SKM-1 (cell line): ENCODE measurements around the gene FBRSL1.
"Not testable (repeated sequence)": the region's sequence is repeated elsewhere in the genome, so short reads cannot be mapped to it uniquely, and the experiment has no call there.

Source experiments
- DNase-seq: peaks from one replicate; lab custom pipeline; 2025; ENCODE audit not compliant: unreplicated experiment; lab: John Stamatoyannopoulos, UW

The FBRSL1 gene

DNA sequence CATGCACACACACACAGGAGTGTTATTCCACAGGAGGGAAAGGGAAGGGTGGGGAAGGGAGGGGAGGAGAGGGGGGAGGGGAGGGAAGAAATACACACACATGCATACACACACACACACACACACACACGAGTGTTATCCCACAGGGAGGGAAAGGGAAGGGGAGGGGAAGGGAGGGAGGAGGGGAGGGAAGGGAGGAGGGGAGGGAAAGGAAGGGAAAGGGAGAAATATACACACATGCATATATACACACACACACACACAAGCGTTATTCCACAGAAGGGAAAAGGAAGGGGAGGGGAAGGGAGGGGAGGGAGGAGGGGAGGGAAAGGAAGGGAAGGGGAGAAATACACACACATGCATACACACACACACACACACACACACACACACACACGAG, 19.6 kb upstream of the FBRSL1 start:
- DNase-seq, result no peak

- no peak for DNase-seq
These were observed 18.7 kb upstream of the FBRSL1 start for GRCh38 chr12:132471011-132471857.

DNA sequence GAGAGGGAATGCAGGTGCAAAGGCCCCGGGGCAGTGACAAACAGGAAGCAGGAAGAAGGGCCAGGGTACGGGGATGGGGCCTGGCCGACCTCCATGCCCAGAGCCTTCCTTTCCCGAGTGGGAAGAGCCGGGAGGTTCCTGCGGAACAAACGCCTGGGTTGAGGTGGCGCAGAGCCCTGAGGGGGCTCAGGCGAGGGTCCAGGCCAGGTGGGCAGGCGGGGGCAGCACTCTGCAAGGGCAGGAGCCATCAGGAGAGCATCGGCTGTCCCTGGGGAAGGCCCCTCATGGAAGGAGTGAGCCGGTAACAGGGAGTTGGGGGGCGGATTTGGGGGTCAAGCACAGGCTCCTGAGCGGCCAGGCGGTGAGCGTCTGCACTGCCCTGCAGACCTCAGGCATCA, 18.1 kb upstream of the FBRSL1 start:
- DNase-seq, result no peak

GRCh38 chr12:132472386-132472785, 17.6 kb upstream of the FBRSL1 start:
- no peak for DNase-seq

DNA sequence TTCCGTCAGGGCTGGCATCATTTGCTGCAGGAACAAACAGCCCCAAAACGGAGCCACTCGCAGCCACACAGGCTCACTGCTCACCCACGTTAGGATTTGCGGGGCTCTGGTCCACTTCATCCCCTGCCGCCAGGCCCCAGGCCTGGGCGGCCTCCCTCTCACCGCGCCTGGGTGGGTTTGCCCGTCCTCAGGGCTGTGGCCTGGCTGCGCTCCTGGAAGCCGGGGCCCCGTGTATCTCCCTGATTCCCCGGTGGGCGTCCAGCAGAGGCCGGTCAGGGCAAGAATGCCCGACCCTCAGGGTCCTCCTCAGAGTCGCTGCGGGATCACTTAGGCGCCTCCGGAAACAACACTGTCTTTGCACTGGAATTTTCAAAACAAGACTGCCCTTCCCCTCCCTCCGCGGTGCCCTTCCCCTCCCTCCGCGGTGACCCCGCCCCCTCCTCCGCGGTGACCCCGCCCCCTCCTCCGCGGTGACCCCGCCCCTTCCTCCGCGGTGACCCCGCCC, 15.7 kb upstream of the FBRSL1 start:
- DNase-seq, result no peak

- DNase-seq, result not testable (repeated sequence)
These were observed 15.1 kb upstream of the FBRSL1 start for GRCh38 chr12:132474799-132475303.

- no peak for DNase-seq
These were observed 14.5 kb upstream of the FBRSL1 start for GRCh38 chr12:132475304-132476037.

GRCh38 chr12:132476038-132476414, 13.9 kb upstream of the FBRSL1 start:
- DNase-seq, result no peak

DNA sequence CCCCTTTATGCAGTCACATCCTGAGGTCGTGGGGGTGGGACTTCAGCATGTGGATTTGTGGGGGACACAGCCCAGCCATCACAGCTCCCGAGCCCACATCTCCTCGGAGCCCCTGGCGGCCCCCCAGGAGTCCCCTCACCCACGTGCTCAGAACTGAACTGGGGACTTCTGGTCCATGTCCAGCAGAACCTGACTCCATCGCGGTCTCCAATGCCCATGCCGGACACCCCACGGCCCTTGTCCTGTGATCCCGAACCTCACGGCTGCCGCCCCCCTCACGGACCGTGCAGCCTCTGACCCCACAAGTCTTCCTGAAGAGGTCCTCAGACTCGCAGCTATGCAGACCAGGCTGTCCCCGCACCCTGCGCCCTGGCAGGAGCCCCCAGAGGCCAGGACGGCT, 13.5 kb upstream of the FBRSL1 start:
- DNase-seq, result no peak

DNA sequence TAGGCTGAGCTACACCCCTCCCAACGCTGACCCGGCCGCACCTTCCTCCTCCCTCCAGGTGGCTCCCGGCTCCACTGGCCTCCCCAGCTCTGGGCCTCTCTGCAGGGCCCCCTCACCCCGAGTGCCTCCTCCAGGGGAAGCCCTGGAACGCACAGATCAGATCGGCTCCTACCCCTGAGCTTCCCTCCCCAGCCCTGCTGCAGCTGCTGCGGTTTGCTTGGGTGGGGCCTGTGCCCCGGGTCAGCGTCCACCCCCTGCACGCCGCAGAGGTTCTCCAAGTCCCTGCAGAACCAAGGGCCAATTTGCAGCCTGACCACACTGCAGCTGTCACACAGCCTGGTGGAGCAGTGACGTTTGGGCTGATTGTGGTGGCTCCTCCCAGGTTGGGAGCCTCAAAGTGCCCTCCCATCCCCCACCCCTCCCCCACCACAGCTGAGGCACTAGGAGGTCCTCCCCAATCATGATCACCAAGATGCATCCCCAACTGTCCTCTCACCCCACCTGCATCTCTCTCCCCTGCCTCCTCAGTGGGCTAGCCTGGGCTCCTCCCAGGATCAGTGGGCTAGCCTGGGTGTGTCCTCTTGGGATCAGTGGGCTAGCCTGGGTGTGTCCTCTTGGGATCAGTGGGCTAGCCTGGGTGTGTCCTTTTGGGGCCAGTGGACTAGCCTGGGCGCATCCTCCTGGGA, 12.8 kb upstream of the FBRSL1 start:
- no peak for DNase-seq

- no peak for DNase-seq
These were observed 12.1 kb upstream of the FBRSL1 start for GRCh38 chr12:132477703-132478432.

DNA sequence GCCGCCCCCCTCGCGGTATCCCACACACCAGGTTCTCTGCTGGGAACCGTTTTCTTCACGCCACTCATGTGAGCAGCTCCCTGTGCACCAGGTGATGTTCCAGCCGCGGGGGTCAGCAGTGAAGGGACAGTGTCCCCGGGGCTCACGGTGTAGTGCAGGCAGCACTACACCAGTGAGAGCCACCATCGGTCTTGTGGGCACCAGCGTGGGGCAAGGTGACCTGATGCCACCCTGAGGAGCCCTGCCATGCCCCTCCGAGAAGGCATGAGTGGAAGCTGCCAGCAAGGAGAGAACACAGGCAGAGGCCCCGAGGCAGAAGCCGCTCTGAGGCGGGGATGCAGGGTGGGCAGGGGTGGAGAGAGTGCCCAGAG, 11.5 kb upstream of the FBRSL1 start:
- no peak for DNase-seq

- DNase-seq, result no peak
These were observed 11.1 kb upstream of the FBRSL1 start for GRCh38 chr12:132478845-132479244.

DNA sequence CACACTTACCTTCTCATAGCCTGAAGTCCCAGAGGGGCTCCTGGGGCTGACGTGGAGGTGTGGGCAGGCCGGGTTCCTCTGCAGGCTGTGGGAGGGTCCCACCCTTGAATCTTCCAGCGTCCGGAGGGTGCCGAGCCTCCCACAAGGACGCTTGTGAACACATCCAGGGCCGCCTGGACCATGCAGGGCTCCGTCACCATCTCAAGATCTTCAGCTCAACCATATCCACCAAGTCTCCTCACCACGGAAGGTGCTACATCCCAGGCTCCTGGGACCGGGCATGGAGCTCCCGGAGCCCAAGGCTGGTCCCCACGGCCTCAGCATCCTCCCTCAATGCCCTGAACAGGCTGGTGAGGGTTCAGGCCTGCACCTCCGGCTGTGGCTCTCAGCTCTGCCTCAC, 10.7 kb upstream of the FBRSL1 start:
- no peak for DNase-seq

- no peak for DNase-seq
These were observed 9.9 kb upstream of the FBRSL1 start for GRCh38 chr12:132479938-132480622.

- no peak for DNase-seq
These were observed 9.3 kb upstream of the FBRSL1 start for GRCh38 chr12:132480623-132481132.

GRCh38 chr12:132481345-132481744, 8.6 kb upstream of the FBRSL1 start:
- DNase-seq, result no peak

DNA sequence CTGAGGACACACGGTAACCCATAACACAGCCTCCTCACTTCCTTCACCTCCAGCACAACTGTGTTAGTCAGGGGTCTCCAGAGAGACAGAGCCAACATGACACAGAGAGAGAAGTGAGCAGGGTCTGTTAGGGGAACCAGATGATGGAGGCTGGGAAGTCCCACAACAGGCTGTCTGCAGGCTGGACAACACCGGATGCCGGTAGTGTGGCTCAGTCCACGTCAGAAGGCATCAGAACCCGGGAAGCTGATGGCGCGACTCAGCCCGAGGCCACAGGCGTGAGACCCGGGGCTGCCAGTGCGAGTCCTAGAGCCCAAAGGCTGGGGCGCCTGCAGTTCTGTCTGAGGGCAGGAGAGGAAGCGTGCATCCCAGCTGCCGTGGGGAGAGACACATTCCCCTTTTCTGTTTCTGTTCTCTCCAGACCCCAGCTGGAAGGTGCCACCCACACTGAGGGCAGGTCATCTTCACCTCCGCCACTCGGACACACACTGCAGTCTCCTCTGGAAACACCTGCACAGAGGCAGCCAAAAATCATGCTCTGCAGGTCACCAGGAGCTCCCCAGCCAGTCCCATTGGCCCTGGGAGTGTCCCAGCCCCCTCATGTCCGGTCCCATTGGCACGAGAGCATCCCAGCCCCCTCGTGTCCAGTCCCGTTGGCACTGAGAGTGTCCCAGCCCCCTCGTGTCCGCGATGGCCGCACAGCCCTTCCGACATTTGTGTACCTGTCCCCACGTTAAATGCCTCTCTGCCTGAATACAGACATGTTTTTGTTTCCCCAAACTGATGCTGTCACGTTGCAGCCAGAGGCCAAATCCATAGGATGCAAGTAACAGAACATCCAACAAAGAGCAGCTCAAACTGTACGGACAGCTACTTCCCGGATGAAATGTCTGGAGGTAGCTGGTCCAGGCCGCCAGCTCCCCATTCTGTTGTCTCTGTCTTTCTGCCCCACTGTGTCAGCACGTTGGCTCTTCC, 7.9 kb upstream of the FBRSL1 start:
- DNase-seq, result no peak

- DNase-seq, result no peak
These were observed 7.2 kb upstream of the FBRSL1 start for GRCh38 chr12:132482771-132483170.
